Hematopoietic multipotent progenitor cell treated with erythropoietin and hydrocortisone succinate and interleukin-3 and kit ligand, for 17 days (in vitro differentiated cells): ENCODE data around the gene LRRC36.

Experiments used
- DNase-seq: peaks from one replicate; pipeline ENCODE4 v3.0.0-alpha.2; 2015; ENCODE audit warnings: low spot score

Gene LRRC36

DNA sequence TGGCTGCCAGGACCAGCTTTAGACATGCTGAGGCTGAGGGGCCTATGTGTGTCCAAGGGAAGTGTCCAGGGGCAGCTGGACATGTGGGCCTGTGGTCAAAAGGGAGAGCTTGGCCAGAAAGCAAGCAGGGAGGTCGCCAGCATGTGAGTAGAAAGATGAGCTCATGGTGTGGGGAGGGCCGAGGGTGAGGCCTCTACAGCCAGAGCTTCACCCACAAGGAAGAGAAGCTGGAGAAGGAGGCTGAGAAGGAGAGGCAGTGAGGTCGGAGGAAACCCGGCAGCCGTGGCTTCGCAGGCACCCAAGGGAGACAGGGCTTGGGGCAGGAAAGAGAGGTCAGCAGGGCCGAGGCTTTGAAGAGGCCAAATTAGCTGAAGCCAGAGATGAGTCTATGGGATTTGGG, 100.3 kb downstream of the LRRC36 start:
- DNase-seq, result no peak

- DNase-seq, result peak; percentile 73
Measured at GRCh38 chr16:67428146-67428731, 101.6 kb downstream of the LRRC36 start.

DNA sequence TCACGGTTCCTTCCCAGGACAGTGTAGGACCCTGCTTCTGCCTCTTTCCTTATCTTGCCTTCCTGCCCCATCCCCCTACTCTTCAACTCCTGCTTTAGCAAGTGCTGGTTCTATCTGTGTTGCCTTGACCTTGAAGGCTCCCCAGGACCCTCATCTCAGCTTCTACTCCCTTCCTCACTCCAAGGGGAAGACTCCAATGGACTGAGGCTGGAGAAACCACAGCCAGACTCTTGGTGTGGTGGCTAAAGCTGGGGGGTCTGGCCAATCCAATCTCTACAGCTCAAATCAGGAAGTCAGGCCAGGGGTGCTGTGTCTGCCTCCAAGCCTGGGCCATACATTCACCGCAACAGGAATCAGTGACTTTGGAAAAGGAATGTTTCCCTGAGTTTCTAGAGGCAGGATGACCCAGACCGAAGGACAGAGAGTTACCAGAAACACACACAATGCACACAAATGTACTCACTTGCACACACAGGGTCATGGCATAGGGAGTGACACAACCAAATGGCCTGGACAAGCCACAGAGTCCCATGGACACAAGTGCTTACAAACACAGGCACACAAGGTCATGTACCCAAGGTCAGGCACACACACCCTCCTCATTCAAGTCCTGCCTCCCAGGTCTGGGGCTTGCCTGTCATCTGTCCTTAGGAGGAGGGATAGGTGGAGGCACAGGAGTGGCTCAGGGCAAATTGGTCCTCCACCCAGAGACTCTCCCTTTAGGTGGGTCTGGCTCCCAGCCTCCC, 102.6 kb downstream of the LRRC36 start:
- DNase-seq, result no peak

GRCh38 chr16:67429799-67430503, 103.3 kb downstream of the LRRC36 start:
- no peak for DNase-seq

- DNase-seq, result no peak
Measured at GRCh38 chr16:67430504-67430976, 103.9 kb downstream of the LRRC36 start.

DNA sequence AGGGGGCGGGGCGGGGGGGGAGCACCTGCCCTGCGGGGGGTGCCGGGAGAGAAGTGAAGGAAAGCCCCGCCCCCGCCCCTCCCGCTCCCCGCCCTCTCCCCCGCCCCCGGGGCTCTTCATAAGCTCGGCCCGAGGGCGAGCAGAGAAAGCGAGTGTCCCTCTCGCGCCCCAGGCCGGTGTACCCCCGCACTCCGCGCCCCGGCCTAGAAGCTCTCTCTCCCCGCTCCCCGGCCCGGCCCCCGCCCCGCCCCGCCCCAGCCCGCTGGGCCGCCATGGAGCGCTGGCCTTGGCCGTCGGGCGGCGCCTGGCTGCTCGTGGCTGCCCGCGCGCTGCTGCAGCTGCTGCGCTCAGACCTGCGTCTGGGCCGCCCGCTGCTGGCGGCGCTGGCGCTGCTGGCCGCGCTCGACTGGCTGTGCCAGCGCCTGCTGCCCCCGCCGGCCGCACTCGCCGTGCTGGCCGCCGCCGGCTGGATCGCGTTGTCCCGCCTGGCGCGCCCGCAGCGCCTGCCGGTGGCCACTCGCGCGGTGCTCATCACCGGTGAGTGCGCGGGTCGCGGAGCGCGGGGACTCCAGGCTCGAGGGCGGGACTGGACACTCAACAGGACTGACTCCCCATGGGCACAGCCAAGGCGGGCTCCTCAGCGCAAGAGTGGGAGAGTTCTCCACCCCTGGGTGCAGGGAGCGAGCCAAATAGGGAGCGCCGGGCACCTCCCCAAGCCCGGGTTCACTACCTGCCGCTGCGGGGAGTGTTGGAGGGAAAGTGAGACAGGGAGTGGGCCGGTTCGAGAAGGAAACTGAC, 104.6 kb downstream of the LRRC36 start, which contains the start of gene HSD11B2:
TSS of gene HSD11B2 (plus strand) at position 145 of the 798 bp plus-strand sequence. CDS start at position 273, 128 bp downstream.
- peak; percentile 17 for DNase-seq

DNA sequence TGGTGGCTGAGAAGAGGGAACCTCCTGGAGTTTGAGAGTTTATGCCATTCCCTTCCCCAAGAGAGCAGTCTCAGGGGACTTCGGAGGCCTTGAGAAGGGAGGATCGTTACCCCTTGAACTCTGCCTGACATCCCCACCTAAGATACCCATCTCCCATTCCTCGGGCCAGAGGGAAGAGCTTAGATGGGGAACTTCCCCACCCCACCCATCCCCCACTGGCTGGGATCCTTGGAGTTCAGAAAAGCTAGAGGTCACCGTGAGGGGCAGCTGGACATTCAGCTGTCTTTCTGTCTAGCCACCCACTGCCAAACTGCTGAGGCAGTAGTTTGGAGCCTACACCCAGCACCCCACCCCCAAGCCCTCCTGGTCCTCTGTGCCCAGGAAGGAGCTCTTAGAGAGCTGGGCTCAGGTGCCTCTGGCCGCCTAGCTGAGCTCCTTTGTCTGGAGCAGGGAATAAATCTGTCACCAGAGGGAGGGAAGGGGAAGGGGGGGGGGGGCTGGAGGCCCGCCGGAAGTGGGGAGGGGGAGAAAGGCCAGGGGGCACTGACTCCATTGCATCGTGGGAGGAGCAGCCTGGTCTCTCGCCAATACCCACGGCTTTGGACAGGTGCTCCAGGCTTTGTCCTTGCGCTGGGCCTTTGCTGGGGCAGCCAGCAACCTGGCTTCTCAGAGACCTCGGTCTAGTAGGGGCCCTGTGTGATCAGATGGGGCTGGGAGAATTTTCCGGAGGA, 105.3 kb downstream of the LRRC36 start:
- DNase-seq, result no peak

DNA sequence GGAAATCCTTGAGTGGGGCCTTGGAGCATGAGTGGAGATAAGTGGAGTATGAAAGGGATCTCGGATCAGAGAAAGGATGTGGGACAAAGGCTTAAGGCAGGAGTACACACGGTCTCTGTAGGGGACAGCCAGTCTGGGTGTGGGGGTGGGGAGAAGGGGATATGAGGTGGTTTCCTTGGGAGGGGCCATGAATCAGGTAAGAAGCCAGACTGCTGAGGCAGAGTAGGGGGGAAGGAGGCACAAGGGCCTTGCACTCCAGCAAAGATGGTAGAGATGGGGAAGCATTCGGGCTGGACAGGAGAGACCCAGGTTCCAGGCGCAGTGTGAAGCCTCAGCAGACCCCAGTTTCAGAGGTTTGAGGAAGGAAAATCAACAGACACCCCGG, 105.9 kb downstream of the LRRC36 start:
- no peak for DNase-seq

- no peak for DNase-seq
Measured at GRCh38 chr16:67433131-67433719, 106.6 kb downstream of the LRRC36 start.
